A549 (cell line): ENCODE data around the gene TMEM174.

Experiments used
- CEBPB ChIP-seq, 2 experiments: fragments of >200 bp in 1 of 2; sonication (Bioruptor Twin) in 1 of 2; formaldehyde crosslinking in 1 of 2; IDR thresholded peaks; 2 replicates each; pipeline ENCODE4 v1.6.1; 2012 to 2016
- CTCF ChIP-seq: fragments of >200 bp; sonication (Bioruptor Twin); formaldehyde crosslinking; IDR thresholded peaks from 3 replicates; pipeline ENCODE4 v1.5.1; 2016
- EP300 ChIP-seq, 2 experiments: fragments of >200 bp; sonication (Bioruptor Twin); formaldehyde crosslinking; IDR thresholded peaks; 2 replicates in 1 of 2; 3 replicates in 1 of 2; pipeline ENCODE4 v1.6.1; 2016 to 2017
- ESRRA ChIP-seq: fragments of 150-350 bp; IDR thresholded peaks from 2 replicates; pipeline ENCODE4 v1.6.1; 2014; ENCODE audit warnings: mild to moderate bottlenecking, low read length, borderline replicate concordance
- HDAC2 ChIP-seq: fragments of 200-600 bp; sonication (generic); IDR thresholded peaks from 2 replicates; pipeline ENCODE4 v1.6.1; 2016
- JUN ChIP-seq, 2 experiments: fragments of >200 bp; sonication (Bioruptor Twin); formaldehyde crosslinking; IDR thresholded peaks; 2 replicates in 1 of 2; 3 replicates in 1 of 2; pipeline ENCODE4 v1.6.1; 2016 to 2017
- PHF8 ChIP-seq: fragments of 200-600 bp; sonication (generic); IDR thresholded peaks from 2 replicates; pipeline ENCODE4 v1.6.1; 2016; ENCODE audit warnings: low read depth, mild to moderate bottlenecking, antibody characterized with exemption, moderate library complexity, borderline replicate concordance
- POLR2A ChIP-seq: IDR thresholded peaks from 2 replicates; pipeline ENCODE4 v1.6.1; 2012; ENCODE audit warnings: mild to moderate bottlenecking, low read length
- RAD21 ChIP-seq, 2 experiments: fragments of >200 bp in 1 of 2; sonication (Bioruptor Twin) in 1 of 2; formaldehyde crosslinking in 1 of 2; IDR thresholded peaks in 1 of 2; conservative IDR thresholded peaks in 1 of 2; 2 replicates in 1 of 2; 3 replicates in 1 of 2; pipeline ENCODE4 v1.6.1; 2012 to 2018; ENCODE audit warnings: inconsistent platforms in 1 of 2
- REST ChIP-seq: fragments of 200-600 bp; sonication (generic); IDR thresholded peaks from 2 replicates; pipeline ENCODE4 v1.6.1; 2016; ENCODE audit warnings: antibody characterized with exemption, mild to moderate bottlenecking, moderate library complexity
- RFX5 ChIP-seq: fragments of 450-650 bp; IDR thresholded peaks from 2 replicates; pipeline ENCODE4 v1.7.1; 2014; ENCODE audit warnings: antibody characterized with exemption, mild to moderate bottlenecking, moderate library complexity
- ZSCAN20 ChIP-seq: fragments of 250-450 bp; sonication (Bioruptor Pico); IDR thresholded peaks from 2 replicates; pipeline ENCODE4 v1.8.0; 2022; ENCODE audit warnings: mild to moderate bottlenecking, moderate library complexity
- TF ChIP-seq, protein P1 (sequence below): fragments of 450-650 bp; IDR thresholded peaks from 2 replicates; pipeline ENCODE4 v1.6.1; 2014; ENCODE audit warnings: antibody characterized with exemption
- TF ChIP-seq, protein P2 (sequence below): fragments of >200 bp; sonication (Bioruptor Twin); formaldehyde crosslinking; IDR thresholded peaks from 3 replicates; pipeline ENCODE4 v1.6.1; 2016

- TF ChIP-seq CTCF: no peak
- no peak for TF ChIP-seq CEBPB (IDR thresholded peaks at IDR 0.05)
- TF ChIP-seq PHF8: no peak
- TF ChIP-seq HDAC2: no peak
- TF ChIP-seq EP300 (IDR thresholded peaks at IDR 0.05): no peak
- TF ChIP-seq, protein P1, sequence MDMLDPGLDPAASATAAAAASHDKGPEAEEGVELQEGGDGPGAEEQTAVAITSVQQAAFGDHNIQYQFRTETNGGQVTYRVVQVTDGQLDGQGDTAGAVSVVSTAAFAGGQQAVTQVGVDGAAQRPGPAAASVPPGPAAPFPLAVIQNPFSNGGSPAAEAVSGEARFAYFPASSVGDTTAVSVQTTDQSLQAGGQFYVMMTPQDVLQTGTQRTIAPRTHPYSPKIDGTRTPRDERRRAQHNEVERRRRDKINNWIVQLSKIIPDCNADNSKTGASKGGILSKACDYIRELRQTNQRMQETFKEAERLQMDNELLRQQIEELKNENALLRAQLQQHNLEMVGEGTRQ: no peak
- TF ChIP-seq, protein P2, sequence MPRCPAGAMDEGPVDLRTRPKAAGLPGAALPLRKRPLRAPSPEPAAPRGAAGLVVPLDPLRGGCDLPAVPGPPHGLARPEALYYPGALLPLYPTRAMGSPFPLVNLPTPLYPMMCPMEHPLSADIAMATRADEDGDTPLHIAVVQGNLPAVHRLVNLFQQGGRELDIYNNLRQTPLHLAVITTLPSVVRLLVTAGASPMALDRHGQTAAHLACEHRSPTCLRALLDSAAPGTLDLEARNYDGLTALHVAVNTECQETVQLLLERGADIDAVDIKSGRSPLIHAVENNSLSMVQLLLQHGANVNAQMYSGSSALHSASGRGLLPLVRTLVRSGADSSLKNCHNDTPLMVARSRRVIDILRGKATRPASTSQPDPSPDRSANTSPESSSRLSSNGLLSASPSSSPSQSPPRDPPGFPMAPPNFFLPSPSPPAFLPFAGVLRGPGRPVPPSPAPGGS: no peak
- TF ChIP-seq JUN (IDR thresholded peaks at IDR 0.05): no peak
- no peak for TF ChIP-seq POLR2A
- TF ChIP-seq RAD21 (conservative IDR thresholded peaks at IDR 0.05 in 1 of 2, IDR thresholded peaks at IDR 0.05 in 1 of 2): no peak
- TF ChIP-seq REST: no peak
- no peak for TF ChIP-seq ZSCAN20
- no peak for TF ChIP-seq ESRRA
- no peak for TF ChIP-seq RFX5
These were observed 14.7 kb upstream of the TMEM174 start for GRCh38 chr5:73158313-73158712.
